ENCODE results near the gene CYP2J2. TPM values are rescaled to one million over a fixed set of nuclear protein-coding genes. Genes with fewer than 3 reads are reported as not detected.

CYP2J2 gene
- total and polyA plus RNA-seq, 3 experiments from 2014 or later = 0.42 to 1.6 (median 0.70) TPM

DNA sequence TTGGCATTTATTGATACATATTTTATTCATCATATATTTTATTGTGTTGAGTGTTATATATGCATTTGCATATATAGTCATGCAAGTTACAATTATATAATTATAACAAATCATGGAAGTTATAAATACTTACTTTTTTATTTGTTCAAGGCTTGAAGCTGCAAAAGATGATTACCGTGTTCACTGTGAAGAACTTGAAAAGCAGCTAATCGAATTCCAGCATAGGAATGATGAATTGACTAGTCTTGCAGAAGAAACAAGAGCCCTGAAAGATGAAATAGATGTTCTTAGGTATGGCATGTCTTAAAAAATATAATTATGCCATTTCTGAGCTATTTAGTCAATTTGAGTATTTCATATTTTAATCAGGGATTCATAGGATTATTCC is 79.7 kb downstream of the CYP2J2 start:
- H3K36me3 ChIP-seq (ENCODE audit: insufficient read depth, low read length) = no peaks in the 10 kb centered on the region
- Mint-ChIP-seq H3K4me1 (peaks cover 0 to 5% (median 0%) of the 10 kb centered on the region in 3 donors), H3K27me3 (no peaks in the 10 kb centered on the region), H3K36me3 (peaks cover 12 to 46% (median 13%) of the 10 kb centered on the region in 3 donors), H3K27ac (no peak overlapping the region), H3K9me3 (peaks cover 0 to 3% (median 0%) of the 10 kb centered on the region in 5 donors), H3K4me3 (no peak overlapping the region)
- no peaks in the 10 kb centered on the region for H3K4me1 ChIP-seq (ENCODE audit: insufficient read depth, low read length)
- H3K27ac ChIP-seq (ENCODE audit: low read depth, low read length) = no peak overlapping the region
- H3K4me3 ChIP-seq (ENCODE audit: low read length) = no peak overlapping the region
- ChIA-PET POLR2A (no interaction called here), CTCF (no interaction called here)
- no peaks in the 10 kb centered on the region for H3K27me3 ChIP-seq (ENCODE audit: insufficient read depth, low read length, poor library complexity, severe bottlenecking)
- DNase-seq = no peak
- H3K9me3 ChIP-seq (ENCODE audit: low read length) = no peaks in the 10 kb centered on the region

GRCh38 chr1:59846209-59846894 is 80.2 kb downstream of the CYP2J2 start:
- H3K9me3 Mint-ChIP-seq = peaks cover 0 to 3% (median 0%) of the 10 kb centered on the region in 5 donors
- H3K36me3 Mint-ChIP-seq = peaks cover 12 to 52% (median 13%) of the 10 kb centered on the region in 3 donors
- peaks cover 0 to 5% (median 0%) of the 10 kb centered on the region in 3 donors for H3K4me1 Mint-ChIP-seq
- no peak overlapping the region for H3K4me3 Mint-ChIP-seq
- no peaks in the 10 kb centered on the region for H3K36me3 ChIP-seq (ENCODE audit: insufficient read depth, low read length)
- no peaks in the 10 kb centered on the region for H3K27me3 ChIP-seq (ENCODE audit: insufficient read depth, low read length, poor library complexity, severe bottlenecking)
- ChIA-PET CTCF (no interaction called here), POLR2A (no interaction called here)
- no peak overlapping the region for H3K27ac ChIP-seq (ENCODE audit: low read depth, low read length)
- no peaks in the 10 kb centered on the region for H3K4me1 ChIP-seq (ENCODE audit: insufficient read depth, low read length)
- H3K9me3 ChIP-seq (ENCODE audit: low read length) = no peaks in the 10 kb centered on the region
- DNase-seq = no peak
- no peaks in the 10 kb centered on the region for H3K27me3 Mint-ChIP-seq
- no peak overlapping the region for H3K27ac Mint-ChIP-seq
- H3K4me3 ChIP-seq (ENCODE audit: low read length) = no peak overlapping the region

DNA sequence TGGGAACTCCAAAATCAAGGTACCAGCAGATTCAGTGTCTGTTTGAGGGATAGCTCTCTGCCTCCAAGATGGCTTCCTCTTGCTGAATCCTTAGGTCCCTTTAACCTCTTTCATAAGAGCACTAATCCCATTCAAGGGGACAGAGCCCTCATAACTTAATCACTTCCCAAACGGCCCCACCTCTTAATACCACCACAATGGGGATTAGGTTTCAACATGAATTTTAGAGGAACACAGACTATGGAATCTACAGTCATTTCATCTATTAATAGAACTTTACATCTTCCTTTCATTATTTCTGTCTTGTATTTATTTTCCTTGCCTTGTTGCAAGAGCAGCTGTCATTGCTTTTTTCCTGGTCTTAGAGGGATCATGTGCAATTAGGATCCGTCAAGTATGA is 81.5 kb downstream of the CYP2J2 start:
- no peaks in the 10 kb centered on the region for H3K4me1 ChIP-seq (ENCODE audit: insufficient read depth, low read length)
- H3K9me3 ChIP-seq (ENCODE audit: low read length) = no peaks in the 10 kb centered on the region
- ChIA-PET POLR2A (no interaction called here), CTCF (no interaction called here)
- no peaks in the 10 kb centered on the region for H3K36me3 ChIP-seq (ENCODE audit: insufficient read depth, low read length)
- no peaks in the 10 kb centered on the region for H3K27me3 Mint-ChIP-seq
- H3K9me3 Mint-ChIP-seq = peaks cover 0 to 3% (median 0%) of the 10 kb centered on the region in 5 donors
- no peak overlapping the region for H3K4me3 Mint-ChIP-seq
- H3K36me3 Mint-ChIP-seq = peaks cover 16 to 56% (median 17%) of the 10 kb centered on the region in 3 donors
- H3K27ac ChIP-seq (ENCODE audit: low read depth, low read length) = no peak overlapping the region
- DNase-seq = no peak
- H3K27ac Mint-ChIP-seq = no peak overlapping the region
- H3K4me1 Mint-ChIP-seq = peaks cover 0 to 5% (median 0%) of the 10 kb centered on the region in 3 donors
- no peaks in the 10 kb centered on the region for H3K27me3 ChIP-seq (ENCODE audit: insufficient read depth, low read length, poor library complexity, severe bottlenecking)
- no peak overlapping the region for H3K4me3 ChIP-seq (ENCODE audit: low read length)

Other genes with a start within 250 kb of the CYP2J2 start
- 1 to 10 TPM; 4.4 to 5.1 TPM for gene HOOK1, start 111.8 kb downstream of the CYP2J2 start, total RNA-seq
- 5.2 TPM for gene HOOK1, start 111.8 kb downstream of the CYP2J2 start, polyA plus RNA-seq
- not detected for gene C1orf87, start 147.0 kb upstream of the CYP2J2 start, total RNA-seq
- gene C1orf87, start 147.0 kb upstream of the CYP2J2 start, polyA plus RNA-seq = not detected

Measured in CD8-positive, alpha-beta memory T cell (primary cell).